Measurements from ENCODE around the gene CHMP2A.

CHMP2A gene

GRCh38 chr19:58550362-58551122 lies 4.4 kb downstream of the CHMP2A start:
- no peak overlapping the region for H3K4me3 ChIP-seq (ENCODE audit: low read length)
- H3K4me2 ChIP-seq (ENCODE audit: low read length) = no peak overlapping the region
- H3F3A ChIP-seq (ENCODE audit: control insufficient read depth, insufficient read depth) = peaks cover 63% of the 10 kb centered on the region
- H3K27me3 ChIP-seq (ENCODE audit: control insufficient read depth, low read length) = no peaks in the 10 kb centered on the region
- H3K9me3 ChIP-seq (ENCODE audit: control insufficient read depth, insufficient read depth, low read length) = no peaks in the 10 kb centered on the region
- no peak overlapping the region for H3K27ac ChIP-seq (ENCODE audit: low read depth, low read length)
- H3K9me2 ChIP-seq (replicated peaks; ENCODE audit: control insufficient read depth, low read length) = no peaks in the 10 kb centered on the region
- no peak for TF ChIP-seq CTCF (IDR thresholded peaks at IDR 0.05; ENCODE audit: low read depth, low read length, poor library complexity, severe bottlenecking)
- peaks cover 44% of the 10 kb centered on the region for H3K4me1 ChIP-seq (ENCODE audit: control insufficient read depth, low read length)
- peaks cover 19% of the 10 kb centered on the region for H4K20me1 ChIP-seq (ENCODE audit: control insufficient read depth, insufficient read depth, low read depth, low read length)
- H3K79me2 ChIP-seq (ENCODE audit: control insufficient read depth, low read length) = peaks cover 62% of the 10 kb centered on the region
- peaks cover 94% of the 10 kb centered on the region for H3K36me3 ChIP-seq (ENCODE audit: control insufficient read depth, low read length)

GRCh38 chr19:58549664-58550361 lies 5.1 kb downstream of the CHMP2A start:
- Histone ChIP-seq H3K79me2 (ENCODE audit: control insufficient read depth, low read length) (peaks cover 64% of the 10 kb centered on the region), H3K4me3 (ENCODE audit: low read length) (no peak overlapping the region), H3K9me3 (ENCODE audit: control insufficient read depth, insufficient read depth, low read length) (no peaks in the 10 kb centered on the region), H4K20me1 (ENCODE audit: control insufficient read depth, insufficient read depth, low read depth, low read length) (peaks cover 26% of the 10 kb centered on the region), H3K9me2 (replicated peaks; ENCODE audit: control insufficient read depth, low read length) (no peaks in the 10 kb centered on the region), H3K4me2 (ENCODE audit: low read length) (no peak overlapping the region), H3K27ac (ENCODE audit: low read depth, low read length) (no peak overlapping the region), H3K27me3 (ENCODE audit: control insufficient read depth, low read length) (no peaks in the 10 kb centered on the region), H3F3A (ENCODE audit: control insufficient read depth, insufficient read depth) (peaks cover 63% of the 10 kb centered on the region), H3K4me1 (ENCODE audit: control insufficient read depth, low read length) (peaks cover 39% of the 10 kb centered on the region), H3K36me3 (ENCODE audit: control insufficient read depth, low read length) (peaks cover 96% of the 10 kb centered on the region)
- TF ChIP-seq EZH2phosphoT487 (IDR thresholded peaks at IDR 0.05; ENCODE audit: borderline replicate concordance, low read length) = no peak
- TF ChIP-seq CTCF (IDR thresholded peaks at IDR 0.05; ENCODE audit: low read depth, low read length, poor library complexity, severe bottlenecking) = no peak

- H3K9me2 ChIP-seq (replicated peaks; ENCODE audit: control insufficient read depth, low read length) = no peaks in the 10 kb centered on the region
- H3K9me3 ChIP-seq (ENCODE audit: control insufficient read depth, insufficient read depth, low read length) = no peaks in the 10 kb centered on the region
- no peak for TF ChIP-seq EZH2phosphoT487 (IDR thresholded peaks at IDR 0.05; ENCODE audit: borderline replicate concordance, low read length)
- no peak for TF ChIP-seq CTCF (IDR thresholded peaks at IDR 0.05; ENCODE audit: low read depth, low read length, poor library complexity, severe bottlenecking)
- peaks cover 90% of the 10 kb centered on the region for H3K36me3 ChIP-seq (ENCODE audit: control insufficient read depth, low read length)
- peaks cover 56% of the 10 kb centered on the region for H3F3A ChIP-seq (ENCODE audit: control insufficient read depth, insufficient read depth)
- H3K27ac ChIP-seq (ENCODE audit: low read depth, low read length) = no peak overlapping the region
- H4K20me1 ChIP-seq (ENCODE audit: control insufficient read depth, insufficient read depth, low read depth, low read length) = peaks cover 26% of the 10 kb centered on the region
- H3K4me2 ChIP-seq (ENCODE audit: low read length) = no peak overlapping the region
- H3K4me3 ChIP-seq (ENCODE audit: low read length) = no peak overlapping the region
- H3K4me1 ChIP-seq (ENCODE audit: control insufficient read depth, low read length) = peaks cover 37% of the 10 kb centered on the region
- H3K79me2 ChIP-seq (ENCODE audit: control insufficient read depth, low read length) = peaks cover 61% of the 10 kb centered on the region
- no peaks in the 10 kb centered on the region for H3K27me3 ChIP-seq (ENCODE audit: control insufficient read depth, low read length)
These were observed 5.8 kb downstream of the CHMP2A start for GRCh38 chr19:58548859-58549663.

All from DOHH2 (cell line).